A549 (cell line): ENCODE measurements around the gene GIMAP7.

Source experiments
- CHD2 ChIP-seq: fragments of 150-350 bp; IDR thresholded peaks from 2 replicates; pipeline ENCODE4 v1.6.1; 2014; ENCODE audit warnings: low read length; ENCODE audit not compliant: partially characterized antibody
- EP300 ChIP-seq, 2 experiments: fragments of >200 bp; sonication (Bioruptor Twin); formaldehyde crosslinking; IDR thresholded peaks; 2 replicates in 1 of 2; 3 replicates in 1 of 2; pipeline ENCODE4 v1.6.1; 2016 to 2017
- FOSL2 ChIP-seq, 2 experiments: fragments of 450-650 bp in 1 of 2; fragments of >200 bp in 1 of 2; sonication (Bioruptor Twin) in 1 of 2; formaldehyde crosslinking; IDR thresholded peaks; 2 replicates each; pipeline versions ENCODE4 v1.5.0 to v1.6.1; 2016 to 2020; ENCODE audit warnings: mild to moderate bottlenecking in 1 of 2, moderate library complexity in 1 of 2
- HDAC2 ChIP-seq: fragments of 200-600 bp; sonication (generic); IDR thresholded peaks from 2 replicates; pipeline ENCODE4 v1.6.1; 2016
- JUN ChIP-seq, 2 experiments: fragments of >200 bp; sonication (Bioruptor Twin); formaldehyde crosslinking; IDR thresholded peaks; 2 replicates in 1 of 2; 3 replicates in 1 of 2; pipeline ENCODE4 v1.6.1; 2016 to 2017
- MYC ChIP-seq: IDR thresholded peaks from 2 replicates; pipeline ENCODE4 v1.6.1; 2012; ENCODE audit warnings: mild to moderate bottlenecking, inconsistent platforms, low read length, improper control_type of control experiment, borderline replicate concordance
- POLR2A ChIP-seq: IDR thresholded peaks from 2 replicates; pipeline ENCODE4 v1.6.1; 2012; ENCODE audit warnings: mild to moderate bottlenecking, low read length
- RAD21 ChIP-seq, 2 experiments: fragments of >200 bp in 1 of 2; sonication (Bioruptor Twin) in 1 of 2; formaldehyde crosslinking in 1 of 2; IDR thresholded peaks in 1 of 2; conservative IDR thresholded peaks in 1 of 2; 2 replicates in 1 of 2; 3 replicates in 1 of 2; pipeline ENCODE4 v1.6.1; 2012 to 2018; ENCODE audit warnings: inconsistent platforms in 1 of 2
- RCOR1 ChIP-seq: fragments of 150-350 bp; IDR thresholded peaks from 2 replicates; pipeline ENCODE4 v1.6.1; 2014; ENCODE audit warnings: antibody characterized with exemption, low read length, low read depth
- SMC3 ChIP-seq: fragments of >200 bp; sonication (Bioruptor Twin); formaldehyde crosslinking; IDR thresholded peaks from 3 replicates; pipeline ENCODE4 v1.6.1; 2018; ENCODE audit warnings: inconsistent platforms
- TF ChIP-seq, protein P1 (sequence below): fragments of >200 bp; sonication (Bioruptor Twin); formaldehyde crosslinking; IDR thresholded peaks from 3 replicates; pipeline ENCODE4 v1.5.1; 2016
- TF ChIP-seq, protein P2 (sequence below): fragments of 250-450 bp; sonication (Bioruptor Pico); IDR thresholded peaks from 2 replicates; pipeline ENCODE4 v1.5.0; 2021; ENCODE audit warnings: mild to moderate bottlenecking, moderate library complexity, borderline replicate concordance
- TF ChIP-seq, protein P3 (sequence below): fragments of 450-650 bp; IDR thresholded peaks from 2 replicates; pipeline ENCODE4 v1.6.1; 2014; ENCODE audit warnings: antibody characterized with exemption
- TF ChIP-seq, protein P4 (sequence below): fragments of 200-600 bp; sonication (generic); IDR thresholded peaks from 2 replicates; pipeline ENCODE4 v1.6.1; 2016; ENCODE audit warnings: antibody characterized with exemption, mild to moderate bottlenecking, moderate library complexity

DNA sequence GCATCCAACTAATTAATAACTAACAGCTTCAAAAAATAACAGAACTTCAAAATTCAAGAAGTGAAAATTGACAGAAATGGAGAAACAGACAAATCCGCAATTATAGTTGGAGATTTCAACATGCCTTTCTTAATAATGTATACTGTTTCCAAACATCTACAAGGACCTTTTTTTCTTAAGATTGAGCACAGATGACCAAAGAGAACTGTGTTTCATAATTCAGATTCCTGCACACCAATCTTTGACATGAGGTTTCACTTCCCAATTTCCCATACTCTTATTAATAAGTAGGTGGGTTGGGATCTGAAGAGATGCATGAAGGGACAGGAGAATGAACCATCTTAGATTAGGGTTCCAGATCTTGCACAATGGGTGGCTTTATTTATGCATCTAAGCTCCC is 24.9 kb upstream of the GIMAP7 start:
- TF ChIP-seq POLR2A, result no peak
- no peak for TF ChIP-seq MYC
- TF ChIP-seq, protein P1, sequence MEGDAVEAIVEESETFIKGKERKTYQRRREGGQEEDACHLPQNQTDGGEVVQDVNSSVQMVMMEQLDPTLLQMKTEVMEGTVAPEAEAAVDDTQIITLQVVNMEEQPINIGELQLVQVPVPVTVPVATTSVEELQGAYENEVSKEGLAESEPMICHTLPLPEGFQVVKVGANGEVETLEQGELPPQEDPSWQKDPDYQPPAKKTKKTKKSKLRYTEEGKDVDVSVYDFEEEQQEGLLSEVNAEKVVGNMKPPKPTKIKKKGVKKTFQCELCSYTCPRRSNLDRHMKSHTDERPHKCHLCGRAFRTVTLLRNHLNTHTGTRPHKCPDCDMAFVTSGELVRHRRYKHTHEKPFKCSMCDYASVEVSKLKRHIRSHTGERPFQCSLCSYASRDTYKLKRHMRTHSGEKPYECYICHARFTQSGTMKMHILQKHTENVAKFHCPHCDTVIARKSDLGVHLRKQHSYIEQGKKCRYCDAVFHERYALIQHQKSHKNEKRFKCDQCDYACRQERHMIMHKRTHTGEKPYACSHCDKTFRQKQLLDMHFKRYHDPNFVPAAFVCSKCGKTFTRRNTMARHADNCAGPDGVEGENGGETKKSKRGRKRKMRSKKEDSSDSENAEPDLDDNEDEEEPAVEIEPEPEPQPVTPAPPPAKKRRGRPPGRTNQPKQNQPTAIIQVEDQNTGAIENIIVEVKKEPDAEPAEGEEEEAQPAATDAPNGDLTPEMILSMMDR, result no peak
- TF ChIP-seq CHD2, result no peak
- TF ChIP-seq RCOR1, result no peak
- no peak for TF ChIP-seq JUN (IDR thresholded peaks at IDR 0.05)
- no peak for TF ChIP-seq HDAC2
- no peak for TF ChIP-seq SMC3
- TF ChIP-seq EP300 (IDR thresholded peaks at IDR 0.05), result no peak
- TF ChIP-seq, protein P2, sequence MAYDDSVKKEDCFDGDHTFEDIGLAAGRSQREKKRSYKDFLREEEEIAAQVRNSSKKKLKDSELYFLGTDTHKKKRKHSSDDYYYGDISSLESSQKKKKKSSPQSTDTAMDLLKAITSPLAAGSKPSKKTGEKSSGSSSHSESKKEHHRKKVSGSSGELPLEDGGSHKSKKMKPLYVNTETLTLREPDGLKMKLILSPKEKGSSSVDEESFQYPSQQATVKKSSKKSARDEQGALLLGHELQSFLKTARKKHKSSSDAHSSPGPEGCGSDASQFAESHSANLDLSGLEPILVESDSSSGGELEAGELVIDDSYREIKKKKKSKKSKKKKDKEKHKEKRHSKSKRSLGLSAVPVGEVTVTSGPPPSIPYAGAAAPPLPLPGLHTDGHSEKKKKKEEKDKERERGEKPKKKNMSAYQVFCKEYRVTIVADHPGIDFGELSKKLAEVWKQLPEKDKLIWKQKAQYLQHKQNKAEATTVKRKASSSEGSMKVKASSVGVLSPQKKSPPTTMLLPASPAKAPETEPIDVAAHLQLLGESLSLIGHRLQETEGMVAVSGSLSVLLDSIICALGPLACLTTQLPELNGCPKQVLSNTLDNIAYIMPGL (CRISPR knock-in tag), result no peak
- TF ChIP-seq, protein P3, sequence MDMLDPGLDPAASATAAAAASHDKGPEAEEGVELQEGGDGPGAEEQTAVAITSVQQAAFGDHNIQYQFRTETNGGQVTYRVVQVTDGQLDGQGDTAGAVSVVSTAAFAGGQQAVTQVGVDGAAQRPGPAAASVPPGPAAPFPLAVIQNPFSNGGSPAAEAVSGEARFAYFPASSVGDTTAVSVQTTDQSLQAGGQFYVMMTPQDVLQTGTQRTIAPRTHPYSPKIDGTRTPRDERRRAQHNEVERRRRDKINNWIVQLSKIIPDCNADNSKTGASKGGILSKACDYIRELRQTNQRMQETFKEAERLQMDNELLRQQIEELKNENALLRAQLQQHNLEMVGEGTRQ, result no peak
- TF ChIP-seq, protein P4, sequence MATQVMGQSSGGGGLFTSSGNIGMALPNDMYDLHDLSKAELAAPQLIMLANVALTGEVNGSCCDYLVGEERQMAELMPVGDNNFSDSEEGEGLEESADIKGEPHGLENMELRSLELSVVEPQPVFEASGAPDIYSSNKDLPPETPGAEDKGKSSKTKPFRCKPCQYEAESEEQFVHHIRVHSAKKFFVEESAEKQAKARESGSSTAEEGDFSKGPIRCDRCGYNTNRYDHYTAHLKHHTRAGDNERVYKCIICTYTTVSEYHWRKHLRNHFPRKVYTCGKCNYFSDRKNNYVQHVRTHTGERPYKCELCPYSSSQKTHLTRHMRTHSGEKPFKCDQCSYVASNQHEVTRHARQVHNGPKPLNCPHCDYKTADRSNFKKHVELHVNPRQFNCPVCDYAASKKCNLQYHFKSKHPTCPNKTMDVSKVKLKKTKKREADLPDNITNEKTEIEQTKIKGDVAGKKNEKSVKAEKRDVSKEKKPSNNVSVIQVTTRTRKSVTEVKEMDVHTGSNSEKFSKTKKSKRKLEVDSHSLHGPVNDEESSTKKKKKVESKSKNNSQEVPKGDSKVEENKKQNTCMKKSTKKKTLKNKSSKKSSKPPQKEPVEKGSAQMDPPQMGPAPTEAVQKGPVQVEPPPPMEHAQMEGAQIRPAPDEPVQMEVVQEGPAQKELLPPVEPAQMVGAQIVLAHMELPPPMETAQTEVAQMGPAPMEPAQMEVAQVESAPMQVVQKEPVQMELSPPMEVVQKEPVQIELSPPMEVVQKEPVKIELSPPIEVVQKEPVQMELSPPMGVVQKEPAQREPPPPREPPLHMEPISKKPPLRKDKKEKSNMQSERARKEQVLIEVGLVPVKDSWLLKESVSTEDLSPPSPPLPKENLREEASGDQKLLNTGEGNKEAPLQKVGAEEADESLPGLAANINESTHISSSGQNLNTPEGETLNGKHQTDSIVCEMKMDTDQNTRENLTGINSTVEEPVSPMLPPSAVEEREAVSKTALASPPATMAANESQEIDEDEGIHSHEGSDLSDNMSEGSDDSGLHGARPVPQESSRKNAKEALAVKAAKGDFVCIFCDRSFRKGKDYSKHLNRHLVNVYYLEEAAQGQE, result no peak
- no peak for TF ChIP-seq FOSL2 (IDR thresholded peaks at IDR 0.05)
- TF ChIP-seq FOSL2 (CRISPR knock-in tag; IDR thresholded peaks at IDR 0.05), result no peak
- no peak for TF ChIP-seq RAD21 (conservative IDR thresholded peaks at IDR 0.05 in 1 of 2, IDR thresholded peaks at IDR 0.05 in 1 of 2)
